ENCODE results near the gene MTO1.

MTO1 gene

DNA sequence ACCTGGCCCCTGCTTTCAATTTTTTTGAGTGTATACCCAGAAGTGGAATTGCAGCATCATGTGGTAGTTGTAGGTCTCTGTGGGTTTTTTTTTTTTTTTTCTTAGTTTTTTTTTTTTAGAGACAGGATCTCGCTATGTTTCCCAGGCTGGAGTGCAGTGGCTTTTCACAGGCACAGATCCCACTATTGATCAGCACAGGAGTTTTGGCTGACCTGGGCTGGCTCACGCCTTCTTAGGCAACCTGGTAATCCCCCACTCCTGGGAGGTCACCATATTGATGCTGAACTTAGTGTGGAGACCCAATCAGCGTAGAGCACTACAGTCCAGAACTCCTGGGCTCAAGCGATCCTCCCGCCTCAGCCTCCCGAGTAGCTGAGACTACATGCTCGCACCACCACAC is 25.9 kb downstream of the MTO1 start:
- no peak overlapping the region for H3K18ac ChIP-seq (ENCODE audit: low read length)
- H3K4me3 ChIP-seq (ENCODE audit: low read depth, low read length): no peak overlapping the region
- H3K9me3 ChIP-seq (ENCODE audit: insufficient read depth, low read depth, low read length): no peaks in the 10 kb centered on the region
- no peak overlapping the region for H3K4me2 ChIP-seq (ENCODE audit: low read length)
- H3K27ac ChIP-seq (ENCODE audit: low read depth, low read length): no peak overlapping the region
- no peak overlapping the region for H3K23ac ChIP-seq (ENCODE audit: low read length)
- WGBS (ENCODE audit: extremely low coverage, insufficient coverage, insufficient read length): no CpG with 5 or more reads among the region's 7 CpGs
- DNase-seq: no peak
- H3K9ac ChIP-seq (ENCODE audit: low read length): no peak overlapping the region
- no peak overlapping the region for H4K8ac ChIP-seq (ENCODE audit: low read depth, low read length)
- no peak overlapping the region for H2AK5ac ChIP-seq (ENCODE audit: low read length)
- H4K91ac ChIP-seq (ENCODE audit: low read depth, low read length): no peak overlapping the region
- no peak overlapping the region for H3K4ac ChIP-seq (ENCODE audit: low read depth, low read length)
- H4K12ac ChIP-seq (ENCODE audit: low read depth, low read length): no peak overlapping the region
- H3K4me1 ChIP-seq (ENCODE audit: control insufficient read depth in 1 of 2, insufficient read depth in 2 of 2, low read length in 2 of 2): no peaks in the 10 kb centered on the region
- no peaks in the 10 kb centered on the region for H3K79me1 ChIP-seq (ENCODE audit: low read length)
- no peak overlapping the region for H2BK120ac ChIP-seq (ENCODE audit: insufficient read depth, low read length, poor library complexity)
- no peaks in the 10 kb centered on the region for H3K79me2 ChIP-seq (ENCODE audit: control insufficient read depth, insufficient read depth, low read length, poor library complexity)
- H3K14ac ChIP-seq (ENCODE audit: low read length): no peak overlapping the region
- H2AFZ ChIP-seq (ENCODE audit: insufficient read depth, low read length, poor library complexity): no peak overlapping the region
- H3K27me3 ChIP-seq (ENCODE audit: insufficient read depth, low read length): no peaks in the 10 kb centered on the region
- H3K36me3 ChIP-seq (ENCODE audit: control insufficient read depth in 1 of 2, insufficient read depth in 2 of 2, low read length in 2 of 2): peaks cover 19 to 21% of the 10 kb centered on the region in 2 experiments
- no peak overlapping the region for H2BK12ac ChIP-seq (ENCODE audit: low read length)
- H2BK5ac ChIP-seq (ENCODE audit: low read depth, low read length, poor library complexity): no peak overlapping the region

DNA sequence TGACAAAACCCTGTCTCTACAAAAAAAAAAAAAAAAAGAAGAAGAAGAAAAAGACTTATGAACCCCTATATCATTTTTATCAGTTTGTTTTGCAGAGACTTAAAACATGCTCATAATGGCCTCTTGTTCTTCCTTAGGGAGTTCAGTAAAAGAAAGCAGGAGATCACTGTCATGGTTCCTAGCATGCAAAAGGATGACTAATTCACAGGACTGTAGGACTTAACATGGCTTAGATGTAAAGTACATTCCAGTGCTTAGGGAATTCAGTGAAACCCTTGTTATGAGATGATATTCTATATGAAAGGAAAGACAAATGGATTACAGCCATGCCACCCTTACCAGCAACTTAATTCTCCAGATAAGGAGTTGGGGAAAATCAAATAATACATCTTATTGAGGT is 29.8 kb downstream of the MTO1 start:
- Histone ChIP-seq H4K12ac (ENCODE audit: low read depth, low read length) (no peak overlapping the region), H3K23ac (ENCODE audit: low read length) (no peak overlapping the region), H3K9ac (ENCODE audit: low read length) (no peak overlapping the region), H2AFZ (ENCODE audit: insufficient read depth, low read length, poor library complexity) (no peak overlapping the region), H2AK5ac (ENCODE audit: low read length) (no peak overlapping the region), H3K14ac (ENCODE audit: low read length) (no peak overlapping the region), H4K8ac (ENCODE audit: low read depth, low read length) (no peak overlapping the region), H4K91ac (ENCODE audit: low read depth, low read length) (no peak overlapping the region), H2BK5ac (ENCODE audit: low read depth, low read length, poor library complexity) (no peak overlapping the region), H3K27me3 (ENCODE audit: insufficient read depth, low read length) (no peaks in the 10 kb centered on the region), H3K79me1 (ENCODE audit: low read length) (no peaks in the 10 kb centered on the region), H3K18ac (ENCODE audit: low read length) (no peak overlapping the region), H3K4me2 (ENCODE audit: low read length) (no peak overlapping the region), H3K4ac (ENCODE audit: low read depth, low read length) (no peak overlapping the region), H3K9me3 (ENCODE audit: insufficient read depth, low read depth, low read length) (no peaks in the 10 kb centered on the region), H3K4me3 (ENCODE audit: low read depth, low read length) (no peak overlapping the region), H3K79me2 (ENCODE audit: control insufficient read depth, insufficient read depth, low read length, poor library complexity) (no peaks in the 10 kb centered on the region), H2BK12ac (ENCODE audit: low read length) (no peak overlapping the region), H3K27ac (ENCODE audit: low read depth, low read length) (no peak overlapping the region), H3K36me3 (ENCODE audit: control insufficient read depth in 1 of 2, insufficient read depth in 2 of 2, low read length in 2 of 2) (peaks cover 16 to 20% of the 10 kb centered on the region in 2 experiments), H3K4me1 (ENCODE audit: control insufficient read depth in 1 of 2, insufficient read depth in 2 of 2, low read length in 2 of 2) (no peaks in the 10 kb centered on the region), H2BK120ac (ENCODE audit: insufficient read depth, low read length, poor library complexity) (no peak overlapping the region)
- DNase-seq: no peak

GRCh38 chr6:73497915-73498314 is 36.4 kb downstream of the MTO1 start:
- H3K36me3 ChIP-seq (ENCODE audit: control insufficient read depth in 1 of 2, insufficient read depth in 2 of 2, low read length in 2 of 2): peaks cover 4 to 9% of the 10 kb centered on the region in 2 experiments
- H4K8ac ChIP-seq (ENCODE audit: low read depth, low read length): no peak overlapping the region
- no peak overlapping the region for H3K4me3 ChIP-seq (ENCODE audit: low read depth, low read length)
- H3K18ac ChIP-seq (ENCODE audit: low read length): no peak overlapping the region
- H2AFZ ChIP-seq (ENCODE audit: insufficient read depth, low read length, poor library complexity): no peak overlapping the region
- no peak overlapping the region for H2BK5ac ChIP-seq (ENCODE audit: low read depth, low read length, poor library complexity)
- no peak overlapping the region for H3K14ac ChIP-seq (ENCODE audit: low read length)
- H3K4ac ChIP-seq (ENCODE audit: low read depth, low read length): no peak overlapping the region
- no peak overlapping the region for H3K23ac ChIP-seq (ENCODE audit: low read length)
- no peak overlapping the region for H3K27ac ChIP-seq (ENCODE audit: low read depth, low read length)
- no peaks in the 10 kb centered on the region for H3K4me1 ChIP-seq (ENCODE audit: control insufficient read depth in 1 of 2, insufficient read depth in 2 of 2, low read length in 2 of 2)
- no peak overlapping the region for H2AK5ac ChIP-seq (ENCODE audit: low read length)
- H2BK12ac ChIP-seq (ENCODE audit: low read length): no peak overlapping the region
- no CpG with 5 or more reads among the region's 3 CpGs for WGBS (ENCODE audit: extremely low coverage, insufficient coverage, insufficient read length)
- no peaks in the 10 kb centered on the region for H3K79me2 ChIP-seq (ENCODE audit: control insufficient read depth, insufficient read depth, low read length, poor library complexity)
- H2BK120ac ChIP-seq (ENCODE audit: insufficient read depth, low read length, poor library complexity): no peak overlapping the region
- no peak overlapping the region for H3K4me2 ChIP-seq (ENCODE audit: low read length)
- no peaks in the 10 kb centered on the region for H3K9me3 ChIP-seq (ENCODE audit: insufficient read depth, low read depth, low read length)
- no peaks in the 10 kb centered on the region for H3K79me1 ChIP-seq (ENCODE audit: low read length)
- H3K27me3 ChIP-seq (ENCODE audit: insufficient read depth, low read length): no peaks in the 10 kb centered on the region
- no peak overlapping the region for H4K91ac ChIP-seq (ENCODE audit: low read depth, low read length)
- no peak for DNase-seq
- no peak overlapping the region for H4K12ac ChIP-seq (ENCODE audit: low read depth, low read length)
- H3K9ac ChIP-seq (ENCODE audit: low read length): no peak overlapping the region

GRCh38 chr6:73503027-73503772 is 41.7 kb downstream of the MTO1 start:
- H3K36me3 ChIP-seq (ENCODE audit: control insufficient read depth in 1 of 2, insufficient read depth in 2 of 2, low read length in 2 of 2): peaks cover 0 to 2% of the 10 kb centered on the region in 2 experiments
- H3K4me1 ChIP-seq (ENCODE audit: control insufficient read depth in 1 of 2, insufficient read depth in 2 of 2, low read length in 2 of 2): no peaks in the 10 kb centered on the region
- H3K18ac ChIP-seq (ENCODE audit: low read length): no peak overlapping the region
- H3K4me2 ChIP-seq (ENCODE audit: low read length): no peak overlapping the region
- H4K91ac ChIP-seq (ENCODE audit: low read depth, low read length): no peak overlapping the region
- H3K79me2 ChIP-seq (ENCODE audit: control insufficient read depth, insufficient read depth, low read length, poor library complexity): no peaks in the 10 kb centered on the region
- H2BK12ac ChIP-seq (ENCODE audit: low read length): no peak overlapping the region
- H3K79me1 ChIP-seq (ENCODE audit: low read length): no peaks in the 10 kb centered on the region
- H3K27ac ChIP-seq (ENCODE audit: low read depth, low read length): no peak overlapping the region
- H3K4me3 ChIP-seq (ENCODE audit: low read depth, low read length): no peak overlapping the region
- H3K14ac ChIP-seq (ENCODE audit: low read length): no peak overlapping the region
- H2AK5ac ChIP-seq (ENCODE audit: low read length): no peak overlapping the region
- H3K9ac ChIP-seq (ENCODE audit: low read length): no peak overlapping the region
- no peak overlapping the region for H4K8ac ChIP-seq (ENCODE audit: low read depth, low read length)
- WGBS (ENCODE audit: extremely low coverage, insufficient coverage, insufficient read length): no CpG with 5 or more reads among the region's 2 CpGs
- no peak overlapping the region for H2BK120ac ChIP-seq (ENCODE audit: insufficient read depth, low read length, poor library complexity)
- H3K23ac ChIP-seq (ENCODE audit: low read length): no peak overlapping the region
- H4K12ac ChIP-seq (ENCODE audit: low read depth, low read length): no peak overlapping the region
- no peak overlapping the region for H3K4ac ChIP-seq (ENCODE audit: low read depth, low read length)
- H2AFZ ChIP-seq (ENCODE audit: insufficient read depth, low read length, poor library complexity): no peak overlapping the region
- no peaks in the 10 kb centered on the region for H3K27me3 ChIP-seq (ENCODE audit: insufficient read depth, low read length)
- no peak for DNase-seq
- H3K9me3 ChIP-seq (ENCODE audit: insufficient read depth, low read depth, low read length): no peaks in the 10 kb centered on the region
- H2BK5ac ChIP-seq (ENCODE audit: low read depth, low read length, poor library complexity): no peak overlapping the region
